OCI-LY3 (cell line): ENCODE data around the gene TAGLN2.
A peak's percentile ranks its signal among the peaks of the same experiment; 100 is the strongest.

Source experiments
- H2AFZ ChIP-seq: fragments of 200-600, 300-600 bp; shearing (Covaris generic); 2 replicates; pipeline ENCODE4 v1.6.0; 2014; ENCODE audit warnings: antibody characterized with exemption, low read depth, low read length
- H3K27ac ChIP-seq: fragments of 200-600, 300-600 bp; sonication (generic); 2 replicates; pipeline ENCODE4 v1.5.1; 2014; ENCODE audit warnings: mild to moderate bottlenecking, low read length, moderate library complexity, mixed read lengths
- H3K27me3 ChIP-seq: fragments of 200-600, 300-600 bp; sonication (generic); 2 replicates; pipeline ENCODE4 v1.6.1; 2014; ENCODE audit warnings: low read depth, low read length, mixed read lengths
- H3K36me3 ChIP-seq: fragments of 200-600, 300-600 bp; sonication (generic); replicated peaks from 2 replicates; pipeline ENCODE3; 2014; ENCODE audit warnings: low read depth, low read length, mixed read lengths
- H3K4me1 ChIP-seq: fragments of 300-600, 200-600 bp; sonication (generic); 2 replicates; pipeline ENCODE4 v1.6.1; 2014; ENCODE audit warnings: low read length, mixed read lengths
- H3K4me2 ChIP-seq: fragments of 200-600, 300-600 bp; sonication (generic); 2 replicates; pipeline ENCODE4 v1.6.1; 2014; ENCODE audit warnings: low read length, mixed read lengths
- H3K4me3 ChIP-seq: fragments of 300-600, 200-600 bp; sonication (generic); 2 replicates; pipeline ENCODE4 v1.5.1; 2014; ENCODE audit warnings: antibody characterized with exemption, mild to moderate bottlenecking, low read length, moderate library complexity
- H3K79me2 ChIP-seq: fragments of 300-600, 200-600 bp; shearing (Covaris generic); 2 replicates; pipeline ENCODE4 v1.6.1; 2014; ENCODE audit warnings: mild to moderate bottlenecking, low read length, mixed read lengths
- H3K9ac ChIP-seq: fragments of 300-600, 200-600 bp; shearing (Covaris generic); 2 replicates; pipeline ENCODE4 v1.6.0; 2014; ENCODE audit warnings: mild to moderate bottlenecking, low read length, moderate library complexity
- H3K9me3 ChIP-seq: fragments of 200-600, 300-600 bp; shearing (Covaris generic); 2 replicates; pipeline ENCODE4 v1.6.1; 2014; ENCODE audit warnings: low read length, mixed read lengths; ENCODE audit not compliant: insufficient read depth
- H4K20me1 ChIP-seq: fragments of 200-600, 300-600 bp; sonication (generic); 2 replicates; pipeline ENCODE4 v1.6.1; 2016; ENCODE audit warnings: low read length, mixed read lengths; ENCODE audit not compliant: insufficient read depth
- EZH2phosphoT487 ChIP-seq: fragments of 200-600 bp; shearing (Covaris generic); IDR thresholded peaks from 2 replicates; pipeline ENCODE4 v1.6.1; 2018; ENCODE audit warnings: antibody characterized with exemption, mixed run types, low read depth
- TF ChIP-seq, protein P1 (sequence below): fragments of 200-600, 300-600 bp; sonication (generic); IDR thresholded peaks from 2 replicates; pipeline ENCODE4 v1.5.1; 2014; ENCODE audit warnings: antibody characterized with exemption, low read length, low read depth

The TAGLN2 gene

DNA sequence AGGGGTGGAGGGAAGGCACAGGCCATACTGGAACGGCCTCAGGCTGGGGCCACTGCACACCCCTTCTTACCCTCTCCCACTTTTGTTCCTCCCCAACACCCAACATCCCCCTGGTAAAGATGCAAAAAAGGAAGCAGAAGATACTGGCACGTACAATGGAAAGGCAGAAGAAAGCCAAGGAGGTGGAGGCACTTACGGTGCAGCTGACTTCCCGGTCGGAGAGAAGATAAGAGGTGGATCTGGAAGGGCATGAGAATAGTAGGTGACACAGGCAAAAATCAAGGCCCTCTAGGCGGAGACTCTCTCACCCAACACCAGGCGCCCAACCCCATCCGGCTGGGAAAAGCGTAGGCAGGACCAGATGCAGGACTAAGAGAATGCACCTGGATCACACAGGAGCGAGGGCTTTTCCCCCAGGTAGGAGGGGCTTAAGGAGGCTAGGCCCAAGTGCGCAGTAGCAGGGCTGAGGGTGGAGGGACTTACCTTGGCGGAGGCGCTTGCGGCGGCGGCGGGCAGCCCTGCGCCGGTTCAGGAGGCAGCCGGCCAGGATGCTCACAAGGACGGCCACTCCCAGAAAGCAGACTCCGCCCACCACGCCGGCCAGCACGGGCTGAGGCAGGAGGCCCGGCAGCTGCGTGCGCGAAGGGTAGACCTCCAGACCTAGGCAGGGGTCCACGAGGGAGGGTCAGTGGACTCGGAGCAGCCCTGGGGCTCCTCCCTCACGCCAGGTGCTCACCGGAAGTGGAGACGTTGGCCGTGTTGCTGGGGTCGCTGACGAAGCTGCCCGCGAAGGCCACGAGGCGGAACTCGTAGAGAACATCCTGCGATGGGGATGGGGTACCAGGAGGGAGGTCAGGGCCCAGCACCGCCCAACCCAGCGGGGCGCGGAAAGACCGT lies 4.1 kb upstream of the TAGLN2 start:
- peaks cover 57% of the 10 kb centered on the region for H3K4me1 ChIP-seq
- H3K27me3 ChIP-seq: no peaks in the 10 kb centered on the region
- H3K9ac ChIP-seq: no peak overlapping the region
- no peaks in the 10 kb centered on the region for H4K20me1 ChIP-seq
- H3K9me3 ChIP-seq: no peaks in the 10 kb centered on the region
- peaks cover 23% of the 10 kb centered on the region for H3K79me2 ChIP-seq
- no peak for TF ChIP-seq EZH2phosphoT487
- TF ChIP-seq, protein P1, sequence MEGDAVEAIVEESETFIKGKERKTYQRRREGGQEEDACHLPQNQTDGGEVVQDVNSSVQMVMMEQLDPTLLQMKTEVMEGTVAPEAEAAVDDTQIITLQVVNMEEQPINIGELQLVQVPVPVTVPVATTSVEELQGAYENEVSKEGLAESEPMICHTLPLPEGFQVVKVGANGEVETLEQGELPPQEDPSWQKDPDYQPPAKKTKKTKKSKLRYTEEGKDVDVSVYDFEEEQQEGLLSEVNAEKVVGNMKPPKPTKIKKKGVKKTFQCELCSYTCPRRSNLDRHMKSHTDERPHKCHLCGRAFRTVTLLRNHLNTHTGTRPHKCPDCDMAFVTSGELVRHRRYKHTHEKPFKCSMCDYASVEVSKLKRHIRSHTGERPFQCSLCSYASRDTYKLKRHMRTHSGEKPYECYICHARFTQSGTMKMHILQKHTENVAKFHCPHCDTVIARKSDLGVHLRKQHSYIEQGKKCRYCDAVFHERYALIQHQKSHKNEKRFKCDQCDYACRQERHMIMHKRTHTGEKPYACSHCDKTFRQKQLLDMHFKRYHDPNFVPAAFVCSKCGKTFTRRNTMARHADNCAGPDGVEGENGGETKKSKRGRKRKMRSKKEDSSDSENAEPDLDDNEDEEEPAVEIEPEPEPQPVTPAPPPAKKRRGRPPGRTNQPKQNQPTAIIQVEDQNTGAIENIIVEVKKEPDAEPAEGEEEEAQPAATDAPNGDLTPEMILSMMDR: no peak
- peaks cover 4% of the 10 kb centered on the region for H3K36me3 ChIP-seq
- H2AFZ ChIP-seq: no peak overlapping the region
- H3K4me3 ChIP-seq: no peak overlapping the region
- no peak overlapping the region for H3K4me2 ChIP-seq
- no peak overlapping the region for H3K27ac ChIP-seq

DNA sequence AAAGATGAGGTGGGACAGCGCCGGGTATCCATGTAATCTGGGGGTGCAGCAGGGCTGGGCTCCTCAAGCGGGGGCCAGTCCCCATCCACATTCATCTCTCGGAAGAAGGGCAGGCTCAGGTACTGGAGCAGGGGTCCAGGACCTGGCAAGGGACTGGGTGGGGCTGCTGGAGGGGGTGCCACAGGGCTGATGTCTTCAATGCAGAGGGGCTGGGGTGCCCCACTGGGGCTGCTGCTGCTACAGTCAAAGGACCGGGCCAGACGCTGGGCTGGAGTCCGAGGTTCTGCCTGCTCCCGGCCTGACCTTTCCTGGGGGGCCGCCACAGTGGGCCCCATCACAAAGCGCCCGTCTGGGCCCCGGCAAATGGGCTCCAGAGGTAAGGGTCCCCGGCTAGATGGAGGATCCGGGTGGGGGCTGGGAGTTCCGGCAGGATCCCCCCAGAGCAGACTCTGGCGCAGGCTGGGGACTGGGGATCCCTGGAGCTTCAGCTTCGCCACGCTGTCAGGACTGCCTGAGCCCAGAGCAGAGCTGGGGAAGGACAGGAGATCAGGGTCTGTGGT lies 3.3 kb upstream of the TAGLN2 start:
- Histone ChIP-seq H3K9me3 (no peaks in the 10 kb centered on the region), H3K36me3 (peaks cover 13% of the 10 kb centered on the region), H3K27ac (no peak overlapping the region), H3K4me3 (no peak overlapping the region), H3K27me3 (no peaks in the 10 kb centered on the region), H2AFZ (no peak overlapping the region), H3K9ac (peak overlapping the region; percentile 18; the same call in 1 of the 2 replicates), H3K4me2 (peak overlapping the region; percentile 74), H4K20me1 (peaks cover 7% of the 10 kb centered on the region), H3K4me1 (peaks cover 54% of the 10 kb centered on the region), H3K79me2 (peaks cover 31% of the 10 kb centered on the region)
- TF ChIP-seq, protein P1: no peak
- no peak for TF ChIP-seq EZH2phosphoT487

DNA sequence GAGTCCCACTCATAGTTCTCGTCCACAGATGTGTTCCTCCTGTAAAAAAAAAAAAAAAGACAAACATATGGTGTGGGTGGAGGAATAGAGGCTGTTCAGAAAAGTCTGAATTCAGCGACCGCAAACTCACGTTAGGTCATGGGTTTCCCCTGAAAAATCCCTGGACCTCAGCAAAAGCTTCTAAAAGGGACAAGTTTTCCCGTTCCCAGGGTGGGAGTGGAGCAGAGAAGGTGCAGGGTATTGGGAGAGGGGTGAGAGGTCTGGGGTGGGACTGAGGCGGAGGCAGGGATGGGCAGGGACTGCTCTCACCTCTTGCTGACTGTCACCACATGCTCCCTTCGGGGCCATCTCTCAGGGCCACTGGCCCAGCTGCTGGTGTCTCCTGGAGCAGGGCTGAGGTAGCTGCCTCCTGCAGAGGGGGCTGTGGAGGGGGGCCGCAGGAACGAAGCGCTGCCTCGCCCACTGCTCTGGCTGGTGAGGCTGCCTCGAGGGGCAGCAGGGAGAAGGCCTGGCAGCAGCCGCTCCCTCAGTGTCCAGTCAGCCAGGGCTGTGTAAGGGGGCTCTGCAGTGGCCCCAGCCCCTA lies 2.6 kb upstream of the TAGLN2 start:
- Histone ChIP-seq H3K4me3 (peak overlapping the region; percentile 40), H3K4me1 (peaks cover 48% of the 10 kb centered on the region), H3K9me3 (no peaks in the 10 kb centered on the region), H2AFZ (no peak overlapping the region), H3K9ac (peak overlapping the region; percentile 18; the same call in 1 of the 2 replicates), H4K20me1 (peaks cover 13% of the 10 kb centered on the region), H3K27me3 (no peaks in the 10 kb centered on the region), H3K27ac (no peak overlapping the region), H3K4me2 (peak overlapping the region; percentile 74), H3K79me2 (peaks cover 38% of the 10 kb centered on the region), H3K36me3 (peaks cover 19% of the 10 kb centered on the region)
- no peak for TF ChIP-seq EZH2phosphoT487
- TF ChIP-seq, protein P1: peak; percentile 19; the same call in 1 of the 2 replicates

DNA sequence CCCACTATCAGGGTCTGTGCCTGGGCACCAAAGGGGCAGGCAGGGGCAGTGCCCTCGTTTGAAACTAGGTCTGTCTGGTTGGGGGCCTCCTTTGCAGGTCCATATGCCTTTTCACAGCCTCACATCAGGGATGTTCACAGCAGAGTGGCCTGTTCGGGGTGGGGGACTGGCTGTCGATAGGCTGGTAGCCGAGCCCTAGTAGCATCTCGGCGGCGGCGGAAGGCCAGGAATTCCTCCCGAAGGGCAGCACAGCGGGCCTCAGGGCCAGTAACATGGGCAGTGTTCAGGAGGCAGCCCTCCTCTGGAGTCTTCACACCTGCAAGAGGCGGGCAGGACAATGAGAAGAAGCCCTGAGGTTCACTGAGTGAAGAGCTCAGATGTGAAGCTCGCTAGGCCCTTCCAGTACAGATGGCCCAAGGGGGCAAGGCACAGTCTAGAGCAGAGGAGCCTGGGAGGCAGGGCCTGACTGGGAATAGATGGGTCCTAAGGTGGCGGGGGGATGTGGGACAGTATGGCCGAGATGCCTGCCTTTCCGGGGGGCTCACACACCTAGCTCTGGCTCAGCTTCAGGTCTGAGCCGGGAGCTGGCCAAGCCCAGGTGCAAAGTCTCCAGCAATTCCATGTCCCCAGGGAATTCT lies 2.0 kb upstream of the TAGLN2 start:
- peaks cover 44% of the 10 kb centered on the region for H3K79me2 ChIP-seq
- peak overlapping the region; percentile 18; the same call in 1 of the 2 replicates for H3K9ac ChIP-seq
- no peak overlapping the region for H2AFZ ChIP-seq
- no peaks in the 10 kb centered on the region for H3K27me3 ChIP-seq
- no peaks in the 10 kb centered on the region for H3K9me3 ChIP-seq
- peaks cover 42% of the 10 kb centered on the region for H3K4me1 ChIP-seq
- H3K27ac ChIP-seq: no peak overlapping the region
- H3K4me3 ChIP-seq: peak overlapping the region; percentile 40
- no peak for TF ChIP-seq EZH2phosphoT487
- TF ChIP-seq, protein P1: no peak
- peaks cover 19% of the 10 kb centered on the region for H4K20me1 ChIP-seq
- H3K4me2 ChIP-seq: peak overlapping the region; percentile 74
- H3K36me3 ChIP-seq: peaks cover 25% of the 10 kb centered on the region
